AG20443 (cell line): ENCODE measurements around the gene NRAP.

Experiments used
- DNase-seq: peaks from one replicate; pipeline ENCODE4 v3.0.0; 2012; ENCODE audit warnings: low spot score, mixed read lengths

The NRAP gene

GRCh38 chr10:113561214-113561613, 102.6 kb downstream of the NRAP start:
- DNase-seq = no peak

GRCh38 chr10:113560071-113560470, 103.8 kb downstream of the NRAP start:
- no peak for DNase-seq

GRCh38 chr10:113557903-113558321, 105.9 kb downstream of the NRAP start:
- no peak for DNase-seq

GRCh38 chr10:113557424-113557862, 106.4 kb downstream of the NRAP start:
- no peak for DNase-seq

GRCh38 chr10:113555751-113556150, 108.1 kb downstream of the NRAP start:
- no peak for DNase-seq

- DNase-seq = no peak
Observed at GRCh38 chr10:113555245-113555644, 108.6 kb downstream of the NRAP start.

- no peak for DNase-seq
Observed at GRCh38 chr10:113554214-113554613, 109.6 kb downstream of the NRAP start.

GRCh38 chr10:113553149-113553548, 110.7 kb downstream of the NRAP start:
- no peak for DNase-seq

- DNase-seq = no peak
Observed at GRCh38 chr10:113552701-113553100, 111.1 kb downstream of the NRAP start, which contains the start of gene HABP2. HABP2 (plus strand) TSS chr10:113553053; CDS start chr10:113553122, 69 bp downstream.

- no peak for DNase-seq
Observed at GRCh38 chr10:113552014-113552413, 111.8 kb downstream of the NRAP start.

- DNase-seq = no peak
Observed at GRCh38 chr10:113550365-113550764, 113.5 kb downstream of the NRAP start.

- DNase-seq = no peak
Observed at GRCh38 chr10:113549856-113550255, 114.0 kb downstream of the NRAP start.

- no peak for DNase-seq
Observed at GRCh38 chr10:113547426-113547825, 116.4 kb downstream of the NRAP start.

GRCh38 chr10:113544392-113544791, 119.4 kb downstream of the NRAP start:
- DNase-seq = no peak

GRCh38 chr10:113543107-113543955, 120.5 kb downstream of the NRAP start:
- DNase-seq = no peak

- no peak for DNase-seq
Observed at GRCh38 chr10:113541549-113541927, 122.3 kb downstream of the NRAP start.

GRCh38 chr10:113540845-113541548, 122.8 kb downstream of the NRAP start:
- peak; percentile 55 for DNase-seq

GRCh38 chr10:113539789-113540188, 124.1 kb downstream of the NRAP start:
- DNase-seq = peak; percentile 93
